Uterus (tissue), 2 donors: ENCODE measurements around the gene POM121L2.

Source experiments
- CTCF ChIP-seq, 4 experiments: fragments of 200-600 bp in 2 of 4; fragments of 450-650 bp in 2 of 4; sonication (generic) in 2 of 4; IDR thresholded peaks; one replicate each; pipeline ENCODE4 v1.5.1; 2016 to 2019; ENCODE audit warnings: antibody characterized with exemption in 4 of 4, mild to moderate bottlenecking in 2 of 4, moderate library complexity in 1 of 4
- POLR2A ChIP-seq, 2 donors: fragments of 450-650 bp; IDR thresholded peaks; one replicate each; pipeline ENCODE4 v1.6.1; 2016; ENCODE audit warnings: antibody characterized with exemption in 2 of 2, mild to moderate bottlenecking in 1 of 2, moderate library complexity in 1 of 2

GRCh38 chr6:27333642-27334040, 21.6 kb upstream of the POM121L2 start:
- TF ChIP-seq CTCF (IDR thresholded peaks at IDR 0.05) (no peak), POLR2A (IDR thresholded peaks at IDR 0.05) (no peak)
